NCI-H1930 (cell line): ENCODE measurements around the gene GPR141.

ENCODE experiments used
- DNase-seq, 2 experiments: peaks; one replicate each; lab custom pipeline; 2025; lab: John Stamatoyannopoulos, UW

Gene GPR141, protein sequence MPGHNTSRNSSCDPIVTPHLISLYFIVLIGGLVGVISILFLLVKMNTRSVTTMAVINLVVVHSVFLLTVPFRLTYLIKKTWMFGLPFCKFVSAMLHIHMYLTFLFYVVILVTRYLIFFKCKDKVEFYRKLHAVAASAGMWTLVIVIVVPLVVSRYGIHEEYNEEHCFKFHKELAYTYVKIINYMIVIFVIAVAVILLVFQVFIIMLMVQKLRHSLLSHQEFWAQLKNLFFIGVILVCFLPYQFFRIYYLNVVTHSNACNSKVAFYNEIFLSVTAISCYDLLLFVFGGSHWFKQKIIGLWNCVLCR

DNA sequence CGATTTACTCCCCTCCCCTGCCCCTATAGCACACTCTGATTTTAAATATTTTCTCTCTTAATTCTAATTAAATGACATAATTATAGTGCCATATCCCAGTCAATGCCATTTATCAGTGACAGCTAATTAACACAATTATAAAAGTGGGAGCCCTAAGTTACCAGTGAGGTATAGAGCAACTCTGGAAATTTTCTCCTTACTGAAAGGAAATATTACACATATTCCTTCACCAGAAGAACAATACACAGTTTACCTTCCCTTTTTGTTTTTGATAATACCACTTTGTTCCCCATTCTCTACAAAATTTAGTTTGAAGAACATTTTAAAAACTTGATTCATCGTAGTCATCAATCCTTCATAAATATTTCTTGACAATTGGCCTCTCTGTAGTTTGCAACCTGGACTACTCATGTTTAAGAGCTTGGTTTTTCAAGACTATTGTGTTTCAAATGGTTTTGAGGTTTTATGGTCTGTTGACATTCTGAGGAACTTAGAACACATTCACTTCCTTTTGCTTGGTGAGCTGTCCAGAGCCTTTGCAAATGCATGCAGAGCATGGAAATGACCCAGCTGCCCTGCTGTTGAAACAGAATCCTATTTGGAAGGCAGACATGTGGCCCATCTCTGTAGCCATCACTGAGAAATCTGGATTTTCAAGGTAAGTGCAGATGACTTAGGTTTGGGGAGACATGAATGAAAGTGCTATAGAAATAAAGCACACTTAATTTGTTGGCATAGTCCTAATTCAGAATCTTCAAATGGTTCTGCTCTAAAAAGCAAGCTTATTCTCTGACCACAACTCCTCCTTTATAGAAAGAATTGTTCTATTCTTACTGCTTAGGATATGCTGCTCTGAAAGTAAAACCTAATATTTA lies at the start of gene GPR141:
GPR141 (plus strand) TSS at position 521 of the 875 bp plus-strand sequence. CDS start 56,628 bp downstream, outside the sequence.
- DNase-seq = no peak

DNA sequence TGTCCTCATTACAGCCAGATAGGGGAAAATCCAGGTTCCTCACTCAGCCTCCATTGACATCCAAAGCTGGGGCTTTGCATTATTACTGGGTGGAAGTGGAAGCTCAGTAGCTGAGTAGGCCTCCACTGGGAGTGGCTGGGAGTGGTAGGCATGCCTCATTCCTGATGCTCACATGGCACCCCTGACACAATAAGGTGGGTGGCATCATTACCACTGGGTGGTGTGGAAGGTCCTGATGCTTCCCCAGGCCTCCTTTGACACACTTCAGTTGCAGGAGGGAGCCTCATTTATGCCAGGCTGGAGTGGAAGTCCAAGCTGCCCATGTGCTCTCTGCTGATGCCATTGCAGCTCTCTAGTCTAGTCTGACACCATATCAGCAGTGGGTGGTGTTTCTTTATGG lies 48.2 kb upstream of the GPR141 start:
- DNase-seq = no peak

DNA sequence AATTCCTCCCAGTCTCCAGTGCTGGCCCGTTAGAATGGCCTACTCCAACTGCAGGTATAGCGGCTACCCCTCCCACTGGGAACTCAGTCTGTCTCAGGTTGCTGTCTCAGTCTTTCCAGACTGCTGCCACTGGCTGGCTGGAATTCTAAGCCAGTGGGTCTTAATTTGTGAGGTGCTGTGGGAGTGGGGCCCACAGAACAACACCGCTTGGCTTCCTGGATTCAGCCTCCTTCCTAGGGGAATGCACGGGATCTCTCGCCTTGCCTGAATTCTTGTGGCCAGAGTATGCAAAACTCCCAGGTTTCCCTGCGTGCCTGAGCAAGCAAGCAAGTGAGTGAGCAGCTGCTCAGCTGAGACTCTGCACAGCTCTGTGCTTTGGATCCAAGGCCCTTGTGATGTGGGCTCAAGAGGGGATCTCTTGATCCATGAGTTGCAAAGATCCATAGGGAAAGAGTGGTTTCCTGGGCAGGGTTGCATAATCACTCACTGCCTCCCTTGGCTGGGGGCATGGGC lies 41.5 kb upstream of the GPR141 start:
- no peak for DNase-seq

DNA sequence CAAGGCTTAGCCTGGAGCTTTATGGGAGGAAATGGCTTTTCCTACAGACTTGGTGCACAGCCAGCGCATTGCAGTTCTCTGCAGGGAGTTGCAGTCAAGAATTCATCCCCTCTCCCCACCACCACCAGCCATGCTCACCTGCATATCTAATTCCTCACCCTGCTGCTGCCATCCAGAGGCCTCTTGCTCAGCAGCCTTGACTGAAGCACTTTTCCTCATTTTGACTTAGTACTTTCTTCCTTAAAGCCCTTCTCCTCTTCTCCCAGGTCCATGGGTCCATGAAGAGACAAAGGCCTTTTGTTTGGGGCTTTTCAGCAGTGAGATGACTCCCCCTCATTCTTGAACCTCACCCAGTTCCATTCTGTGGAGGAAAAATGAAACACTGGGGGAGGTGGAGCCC lies 39.7 kb upstream of the GPR141 start:
- DNase-seq = no peak

DNA sequence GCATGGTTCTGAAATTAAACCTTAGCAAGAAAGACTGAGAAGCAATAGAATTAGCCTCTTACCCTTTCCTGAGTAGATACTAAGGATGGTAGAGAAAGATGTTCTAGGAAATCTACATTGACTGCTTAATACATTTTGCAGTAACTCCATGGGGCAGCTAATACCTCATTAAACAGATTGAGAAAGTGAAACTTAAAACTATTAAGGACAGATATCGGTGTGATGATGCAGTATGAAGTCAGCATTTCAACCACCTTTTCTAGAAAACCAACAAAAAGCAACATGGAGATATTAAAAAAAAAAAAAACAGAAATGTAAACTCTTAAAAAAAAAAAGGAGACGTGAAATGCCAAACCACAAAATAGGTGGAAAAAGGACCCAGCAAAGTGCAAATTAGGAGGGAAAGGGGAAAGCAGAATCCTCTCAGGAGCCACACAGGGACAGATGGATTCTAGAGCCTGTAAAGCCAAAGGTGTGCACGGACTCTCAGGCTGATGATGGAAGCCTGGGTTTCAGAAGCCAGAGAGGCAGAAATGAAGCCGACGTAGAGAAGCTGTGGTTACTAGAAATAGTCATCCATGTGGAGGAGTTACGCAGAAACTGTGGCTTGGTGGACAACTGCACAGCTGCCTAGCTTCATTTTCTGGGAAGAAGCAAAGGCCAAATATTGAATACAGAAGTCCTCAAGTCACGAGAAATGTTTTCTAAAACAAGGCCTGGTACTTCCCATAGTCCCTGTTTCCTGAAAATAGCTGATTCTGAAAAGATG lies 38.1 kb upstream of the GPR141 start:
- no peak for DNase-seq

DNA sequence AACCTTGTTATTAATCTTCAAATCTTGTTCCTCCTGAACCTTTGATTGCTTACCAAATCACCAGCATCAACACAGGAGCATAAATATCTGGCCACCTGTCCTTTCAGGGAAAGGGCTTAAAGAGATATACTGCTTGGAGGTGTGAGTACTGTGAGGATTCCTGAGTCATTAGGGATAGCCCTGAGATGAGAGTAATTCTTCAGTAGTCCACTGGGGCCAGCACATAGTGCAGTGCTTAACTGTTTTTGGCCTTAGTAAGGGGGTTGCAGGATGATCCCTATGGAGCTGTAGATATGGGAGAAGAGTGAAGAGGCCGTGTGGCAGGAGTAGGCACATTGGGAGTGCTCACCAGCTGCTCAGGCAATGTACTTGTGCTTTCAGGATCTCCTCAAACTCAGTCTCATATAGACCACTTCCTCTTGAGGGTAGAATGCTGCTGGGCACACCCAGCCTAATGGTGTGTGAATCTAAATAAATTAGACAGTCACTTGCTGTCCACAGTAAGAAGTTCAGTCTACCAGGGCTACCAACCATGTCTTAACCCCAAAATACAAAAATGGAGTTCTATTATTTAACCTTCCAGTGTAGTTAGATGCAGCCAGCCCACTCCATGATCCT lies 26.5 kb upstream of the GPR141 start:
- no peak for DNase-seq

DNA sequence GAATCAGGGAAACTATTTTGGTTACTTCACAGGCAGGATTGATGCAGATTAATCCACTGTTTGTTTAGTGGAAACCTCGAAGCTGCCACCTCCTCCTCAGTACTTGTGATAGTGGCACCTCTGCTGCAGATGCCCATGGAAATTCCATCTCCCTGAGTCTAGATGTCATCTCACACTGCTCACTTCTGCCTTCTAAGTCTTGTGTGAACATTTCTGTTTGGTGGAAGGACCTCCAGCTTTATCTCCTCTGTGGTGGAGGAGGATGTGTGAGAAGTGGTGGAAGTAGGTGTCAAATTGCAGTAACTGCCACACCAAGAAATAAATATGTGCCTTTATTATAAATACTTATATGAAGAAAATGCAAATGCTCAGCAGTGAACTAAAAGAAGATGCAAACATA lies 25.8 kb upstream of the GPR141 start:
- no peak for DNase-seq

DNA sequence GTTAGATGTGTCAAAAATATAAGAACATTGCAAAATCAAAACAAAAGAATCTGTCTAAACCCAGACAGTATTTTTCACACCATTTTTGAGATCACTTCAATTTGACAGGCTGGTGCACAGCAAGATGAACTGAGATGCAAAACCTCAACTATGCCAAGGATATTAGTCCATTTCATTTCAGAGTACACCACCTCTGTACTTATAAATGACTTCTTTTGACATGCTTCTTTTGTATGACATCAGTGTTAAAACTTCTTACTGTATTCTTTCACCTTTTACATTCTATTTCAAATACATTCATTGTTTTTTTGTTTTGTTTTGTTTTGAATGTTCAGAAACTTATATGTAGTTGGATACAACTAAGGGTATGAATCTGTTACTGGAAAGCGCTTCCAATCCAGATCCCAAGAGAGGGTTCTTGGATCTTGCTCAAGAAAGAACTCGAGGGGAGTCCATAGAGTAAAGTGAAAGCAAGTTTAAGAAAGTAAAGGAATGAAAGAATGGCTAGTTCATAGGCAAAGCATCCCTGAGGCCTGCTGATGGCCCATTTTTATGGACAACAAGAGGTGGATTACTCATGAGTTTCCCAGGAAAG lies 23.5 kb upstream of the GPR141 start:
- no peak for DNase-seq

DNA sequence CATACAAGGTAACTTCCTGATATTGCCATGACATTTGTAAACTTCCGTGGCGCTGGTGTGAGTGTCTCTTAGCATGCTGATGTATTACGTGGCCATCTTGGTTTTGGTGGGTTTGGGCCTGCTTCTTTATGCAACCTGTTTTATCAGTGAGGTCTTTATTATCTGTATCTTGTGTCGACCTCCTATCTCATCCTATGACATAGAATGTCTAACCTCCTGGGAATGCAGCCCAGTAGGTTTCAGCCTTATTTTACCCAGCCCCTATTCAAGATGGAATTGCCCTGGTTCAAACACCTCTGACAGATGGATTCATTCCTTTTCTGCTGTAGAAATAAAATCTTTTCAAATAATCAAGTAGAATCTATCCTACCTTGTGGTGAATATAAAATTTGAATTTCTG lies 23.0 kb upstream of the GPR141 start:
- no peak for DNase-seq

DNA sequence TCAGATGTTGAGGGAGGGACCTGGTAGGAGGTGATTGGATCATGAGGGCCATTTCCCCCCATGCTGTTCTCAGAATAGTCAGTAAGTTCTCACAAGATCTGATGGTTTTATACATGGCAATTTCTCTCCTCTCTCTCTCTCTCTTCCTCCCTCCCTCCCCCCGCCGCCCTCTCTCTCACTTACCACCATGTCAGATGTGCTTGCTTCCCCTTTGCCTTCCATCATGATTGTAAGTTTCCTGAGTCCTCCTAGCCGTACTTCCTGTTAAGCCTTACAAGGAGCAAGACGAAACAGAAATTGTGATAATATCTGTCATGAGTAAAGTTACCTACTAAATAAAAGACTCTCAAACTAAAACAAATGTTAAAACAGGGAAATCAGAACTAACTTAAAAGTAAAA lies 19.9 kb upstream of the GPR141 start:
- no peak for DNase-seq

DNA sequence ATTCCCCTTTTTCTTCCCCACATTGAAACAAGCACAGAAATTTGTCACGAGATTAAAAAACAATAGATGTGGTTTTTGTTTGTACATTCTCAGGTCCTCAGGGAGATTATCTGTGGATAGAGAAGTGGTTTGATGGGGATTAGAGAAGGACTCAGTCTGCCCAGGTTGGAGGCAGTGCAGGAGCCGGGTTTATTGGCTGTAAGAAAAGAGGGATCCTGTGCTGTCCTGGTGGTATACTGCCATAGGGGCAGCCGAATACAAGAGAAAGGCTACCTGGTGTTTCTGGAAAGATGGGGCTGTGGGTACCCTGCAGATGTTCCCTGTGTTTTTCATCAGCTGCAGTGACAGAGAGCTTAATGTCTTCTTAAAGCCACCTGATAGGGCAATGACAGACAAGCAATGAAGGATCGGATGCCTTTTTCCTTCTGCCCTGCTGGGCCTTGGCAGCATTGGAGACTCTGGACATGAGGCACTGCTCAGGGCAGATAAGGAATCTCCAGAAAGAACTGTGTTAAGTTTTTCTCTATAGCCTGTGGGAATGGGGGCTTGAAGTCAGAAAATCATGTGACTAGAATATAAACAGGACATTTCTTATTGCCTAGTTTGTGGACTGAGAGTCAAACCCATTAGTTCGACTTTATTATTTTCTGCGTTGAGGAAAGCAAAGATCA lies 18.1 kb upstream of the GPR141 start:
- DNase-seq = no peak

DNA sequence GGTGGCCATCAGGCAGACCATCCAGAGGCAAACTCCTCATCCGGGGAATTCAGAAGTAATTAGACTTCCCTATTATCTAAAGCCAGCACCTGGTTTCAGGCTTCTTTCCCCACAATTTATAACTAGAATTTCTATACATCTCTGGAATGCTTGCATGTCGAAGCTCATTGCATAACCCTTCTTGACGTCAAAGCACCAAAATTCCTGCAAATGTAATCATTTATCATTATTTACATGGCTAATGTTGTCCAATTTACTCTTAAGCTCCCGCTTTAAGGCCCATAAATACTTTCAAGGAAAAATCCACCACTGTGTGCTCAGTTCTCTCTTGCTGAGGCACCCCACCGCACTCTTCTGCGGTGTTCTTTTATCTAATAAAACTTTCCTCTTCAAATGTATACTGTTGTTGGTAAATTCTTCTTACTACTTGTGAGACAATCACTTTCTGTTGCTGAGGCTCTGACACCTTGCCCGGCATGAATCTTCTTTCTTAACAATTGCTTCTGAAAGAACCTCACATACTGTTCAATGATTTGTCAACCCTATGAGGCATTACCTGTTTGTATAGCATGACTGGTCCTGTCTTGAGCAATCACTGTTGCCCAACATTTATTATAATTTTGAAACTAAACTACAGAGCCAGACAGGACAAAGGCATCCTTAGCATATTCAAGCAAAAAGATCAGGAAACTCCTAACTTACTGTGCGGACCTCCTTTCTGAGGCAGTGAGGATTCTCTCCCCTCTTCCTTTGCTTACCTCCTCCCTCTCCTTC lies 17.4 kb upstream of the GPR141 start:
- DNase-seq = no peak

DNA sequence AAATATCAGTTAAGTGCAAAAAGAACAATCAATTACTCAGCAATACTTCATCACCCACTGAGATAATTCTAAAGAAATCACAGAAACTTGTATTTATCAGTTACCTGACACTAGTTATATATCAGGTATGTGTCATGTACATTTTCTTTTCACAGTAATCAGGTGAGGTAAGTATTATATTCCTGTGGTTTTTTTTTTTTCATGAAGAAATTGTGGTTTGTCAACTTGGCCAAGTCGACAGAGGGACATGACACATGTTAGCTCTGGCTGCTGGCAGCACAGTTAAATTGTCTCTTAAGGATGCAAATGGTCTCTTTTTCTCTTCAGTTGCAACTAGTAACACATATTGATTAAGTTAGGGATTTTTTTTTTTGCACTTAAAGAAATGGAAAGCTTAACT lies 13.7 kb upstream of the GPR141 start:
- no peak for DNase-seq

DNA sequence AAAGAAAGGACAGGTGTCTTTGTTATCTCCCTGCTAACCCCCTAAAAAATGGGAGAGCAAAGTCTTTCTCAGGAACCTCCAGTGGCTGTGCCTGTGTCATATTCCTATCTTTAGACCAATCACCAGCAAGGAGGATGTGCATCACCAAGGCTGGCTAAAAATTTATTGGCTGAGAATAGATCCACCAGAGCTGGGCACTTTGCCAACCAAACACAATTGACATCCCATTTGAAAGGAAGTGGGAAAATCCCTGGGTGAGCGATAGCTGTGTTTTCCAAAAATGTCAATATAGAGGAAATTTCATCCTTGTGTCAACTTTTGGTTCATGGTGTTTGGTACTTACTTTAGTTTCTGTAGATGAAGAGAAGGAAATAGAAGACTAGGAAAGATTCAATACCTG lies 13.1 kb upstream of the GPR141 start:
- no peak for DNase-seq

DNA sequence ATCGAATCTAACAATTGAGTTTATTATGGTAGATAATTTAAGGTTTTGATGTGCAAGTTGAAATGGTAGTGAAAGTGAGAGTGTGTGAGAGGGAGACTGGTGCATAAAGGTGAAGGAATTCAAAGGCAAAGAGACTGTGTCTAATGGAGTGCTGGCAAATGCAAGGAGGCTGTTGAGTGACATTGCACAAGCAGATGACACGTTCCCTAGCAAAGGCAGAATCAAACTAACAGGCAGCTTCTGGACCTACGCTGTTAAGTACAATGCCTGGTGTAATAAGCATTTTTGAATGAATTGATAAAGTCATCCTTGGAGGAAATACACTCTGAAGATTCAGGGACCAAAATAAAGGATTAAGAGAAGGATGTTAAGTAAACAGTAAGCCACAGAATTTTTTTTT lies 11.7 kb upstream of the GPR141 start:
- DNase-seq = no peak

DNA sequence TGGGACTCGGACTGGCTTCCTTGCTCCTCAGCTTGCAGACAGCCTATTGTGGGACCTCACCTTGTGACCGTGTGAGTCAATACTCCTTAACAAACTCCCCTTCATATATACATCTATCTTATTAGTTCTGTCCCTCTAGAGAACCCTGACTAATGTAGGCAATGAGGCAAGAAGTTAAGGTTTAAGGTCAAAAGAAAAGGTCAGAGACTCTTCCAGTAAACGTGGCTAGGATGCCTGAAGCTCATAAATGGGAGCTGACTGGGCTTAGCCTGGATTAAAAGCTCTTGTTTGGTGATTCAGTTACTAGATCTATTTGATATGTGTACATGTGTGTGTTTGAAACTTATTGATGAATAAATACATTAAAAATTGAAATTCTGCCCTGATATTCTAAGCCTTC lies 10.6 kb upstream of the GPR141 start:
- DNase-seq = no peak

DNA sequence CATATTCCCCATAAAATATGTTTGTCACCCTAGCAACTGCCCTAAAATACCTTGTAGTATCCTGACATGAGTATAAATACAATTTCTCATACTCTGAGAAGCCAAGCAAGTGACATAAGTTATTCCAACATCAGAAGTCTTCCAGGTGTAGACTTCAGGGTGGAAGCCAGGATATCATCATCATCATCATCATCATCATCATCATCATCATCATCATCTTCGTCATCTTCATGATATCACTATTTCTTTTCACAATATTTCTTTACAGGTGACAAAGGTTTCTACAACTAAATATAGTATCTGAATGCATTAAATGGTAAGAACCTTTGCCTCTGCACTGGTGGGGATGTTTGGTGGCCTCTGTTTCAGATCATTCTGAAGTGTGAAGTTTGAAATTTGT lies 10.0 kb upstream of the GPR141 start:
- no peak for DNase-seq

DNA sequence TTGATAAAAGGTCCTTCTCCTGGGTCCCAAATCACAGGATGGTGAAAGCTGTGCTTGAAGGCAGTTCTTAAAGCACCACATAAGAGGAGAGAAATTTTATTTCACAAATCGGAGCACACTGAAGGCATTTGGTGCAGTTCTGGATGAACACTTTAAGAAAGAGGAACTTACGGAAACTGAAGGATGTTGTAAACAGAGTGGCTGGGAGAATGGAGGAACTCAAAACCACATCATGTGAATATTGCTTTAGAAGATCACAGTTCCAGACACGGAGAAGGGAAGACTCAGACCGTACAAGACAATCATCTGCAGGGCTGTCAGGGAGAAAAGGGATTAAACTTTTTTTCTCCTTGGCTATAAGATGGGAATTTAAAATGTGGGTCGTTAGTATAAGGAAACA lies 9.0 kb upstream of the GPR141 start:
- DNase-seq = no peak

DNA sequence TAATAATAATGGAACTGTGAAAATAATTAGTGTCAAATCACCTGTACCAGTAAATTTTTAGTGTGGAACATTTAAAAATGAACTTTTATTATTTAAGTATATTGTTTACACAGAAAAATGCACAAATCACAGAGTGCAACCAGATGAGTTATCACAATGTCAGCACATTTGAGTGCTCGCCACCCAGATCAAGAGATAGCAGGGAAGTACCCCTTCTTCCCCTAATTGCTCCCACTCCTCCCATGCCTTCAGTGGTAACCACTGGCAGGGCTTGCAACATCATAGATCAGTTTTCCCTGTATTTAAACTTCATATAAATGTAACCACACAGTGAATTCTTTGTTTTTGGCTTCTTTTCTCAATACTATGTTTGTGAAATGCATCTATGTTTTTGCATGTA lies 7.8 kb upstream of the GPR141 start:
- DNase-seq = no peak

DNA sequence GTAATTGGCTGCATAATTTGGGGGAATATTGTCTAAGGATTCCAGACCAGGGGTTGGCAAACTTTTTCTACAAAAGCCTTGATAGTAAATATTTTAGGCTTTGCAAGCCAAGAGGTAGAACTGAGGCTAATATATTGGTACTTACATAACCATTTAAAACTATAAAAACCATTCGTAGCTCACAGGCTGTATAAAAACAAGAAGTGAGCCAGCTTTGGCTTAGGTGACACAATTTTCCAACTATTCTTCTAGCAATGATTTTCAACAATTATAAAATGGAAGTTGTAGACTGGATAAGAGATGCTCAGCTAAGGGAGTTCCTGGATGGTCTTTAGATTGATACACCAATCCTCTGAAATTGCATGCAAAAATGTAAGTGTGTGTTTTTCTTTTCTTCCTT lies 1.4 kb downstream of the GPR141 start:
- no peak for DNase-seq
